Peyer's patch (tissue), 4 donors: ENCODE results near the gene ZNF557. TPM values are rescaled to one million over a fixed set of nuclear protein-coding genes. Genes with fewer than 3 reads are reported as not detected.
A peak's percentile ranks its signal among the peaks of the same experiment; 100 is the strongest.

Experiments
- DNase-seq, 3 donors: peaks; one replicate each; pipeline ENCODE4 v3.0.0-alpha.2; 2017 to 2019
- H3K27ac ChIP-seq, 4 donors: fragments of 200-600 bp; sonication (generic); one replicate each; pipeline ENCODE4 v1.5.1; 2016 to 2019
- H3K27me3 ChIP-seq, 2 donors: fragments of 200-600 bp; sonication (generic); one replicate each; pipeline ENCODE4 v1.5.1; 2019
- H3K36me3 ChIP-seq, 3 donors: fragments of 200-600 bp; sonication (generic); one replicate each; pipeline ENCODE4 v1.5.1; 2016 to 2019
- H3K4me1 ChIP-seq, 4 donors: fragments of 200-600 bp; sonication (generic); one replicate each; pipeline ENCODE4 v1.5.1; 2016 to 2019
- H3K4me3 ChIP-seq, 4 donors: fragments of 200-600 bp; sonication (generic); 1 replicate in 3 of 4; 2 replicates in 1 of 4; pipeline ENCODE4 v1.5.1; 2016 to 2019; ENCODE audit warnings: mild to moderate bottlenecking in 1 of 4
- H3K9me3 ChIP-seq, 4 donors: fragments of 200-600 bp; sonication (generic); one replicate each; pipeline ENCODE4 v1.5.1; 2016 to 2019; ENCODE audit warnings: mild to moderate bottlenecking in 1 of 4
- CTCF ChIP-seq, 6 experiments: fragments of 450-650 bp in 4 of 6; fragments of 200-600 bp in 2 of 6; sonication (generic) in 1 of 6; IDR thresholded peaks; one replicate each; pipeline ENCODE4 v1.5.1; 2017 to 2019; ENCODE audit warnings: antibody characterized with exemption in 6 of 6, mild to moderate bottlenecking in 3 of 6, moderate library complexity in 1 of 6
- POLR2A ChIP-seq, 2 donors: fragments of 450-650 bp; IDR thresholded peaks; one replicate each; pipeline ENCODE4 v1.5.1; 2017; ENCODE audit warnings: antibody characterized with exemption in 2 of 2, mild to moderate bottlenecking in 2 of 2, moderate library complexity in 2 of 2
- total RNA-seq, 4 donors: library from RNA; depleted of rRNA; stranded (reverse); fragments of >200 nt; gene quantifications; one replicate each; pipeline ENCODE4 v1.1.0, GENCODE V29; 2016

ZNF557 gene
- total RNA-seq, 4 donors from 2014 or later: 9.6 to 14.9 (median 12.1) TPM

GRCh38 chr19:7083076-7083956 lies 13.8 kb downstream of the ZNF557 start:
- no peak overlapping the region for H3K27ac ChIP-seq
- H3K9me3 ChIP-seq: peaks cover 0 to 99% (median 53%) of the 10 kb centered on the region in 4 donors
- DNase-seq: no peak
- H3K36me3 ChIP-seq: peaks cover 17 to 72% (median 32%) of the 10 kb centered on the region in 3 donors
- no peak overlapping the region for H3K4me3 ChIP-seq
- no peaks in the 10 kb centered on the region for H3K4me1 ChIP-seq
- no peaks in the 10 kb centered on the region for H3K27me3 ChIP-seq
- no peak for TF ChIP-seq CTCF (IDR thresholded peaks at IDR 0.05)
- TF ChIP-seq POLR2A (IDR thresholded peaks at IDR 0.05): no peak

GRCh38 chr19:7088999-7089398 lies 19.5 kb downstream of the ZNF557 start:
- no peak for DNase-seq
- Histone ChIP-seq H3K27me3 (no peaks in the 10 kb centered on the region), H3K4me3 (no peak overlapping the region), H3K4me1 (no peaks in the 10 kb centered on the region), H3K27ac (no peak overlapping the region), H3K9me3 (peaks cover 0 to 63% (median 31%) of the 10 kb centered on the region in 4 donors), H3K36me3 (peaks cover 0 to 17% (median 0%) of the 10 kb centered on the region in 3 donors)
- no peak for TF ChIP-seq CTCF (IDR thresholded peaks at IDR 0.05)
- no peak for TF ChIP-seq POLR2A (IDR thresholded peaks at IDR 0.05)

- TF ChIP-seq POLR2A (IDR thresholded peaks at IDR 0.05): no peak
- TF ChIP-seq CTCF (IDR thresholded peaks at IDR 0.05): no peak
- H3K9me3 ChIP-seq: peaks cover 0 to 14% (median 7%) of the 10 kb centered on the region in 4 donors
- no peak overlapping the region for H3K4me3 ChIP-seq
Measured at GRCh38 chr19:7098096-7098495, 28.6 kb downstream of the ZNF557 start.

GRCh38 chr19:7098701-7099596 lies 29.4 kb downstream of the ZNF557 start:
- no peaks in the 10 kb centered on the region for H3K36me3 ChIP-seq
- H3K4me3 ChIP-seq: peak overlapping the region; percentile 63 to 76 (median 65)
- peaks cover 0 to 12% (median 4%) of the 10 kb centered on the region in 4 donors for H3K9me3 ChIP-seq
- no peaks in the 10 kb centered on the region for H3K27me3 ChIP-seq
- TF ChIP-seq POLR2A (IDR thresholded peaks at IDR 0.05): peak; percentile 31 to 40
- peak in 1 of 6 experiments; percentile 2 for TF ChIP-seq CTCF (IDR thresholded peaks at IDR 0.05)
- peak; percentile 82 to 96 (median 95) for DNase-seq
- peak overlapping the region; percentile 81 to 96 (median 89) for H3K27ac ChIP-seq
- peaks cover 0 to 6% (median 0%) of the 10 kb centered on the region in 4 donors for H3K4me1 ChIP-seq

More at GRCh38 chr19:7098096-7098495, 28.6 kb downstream of the ZNF557 start:
- H3K4me1 ChIP-seq: peaks cover 0 to 6% (median 0%) of the 10 kb centered on the region in 4 donors
- no peak for DNase-seq
- H3K36me3 ChIP-seq: no peaks in the 10 kb centered on the region
- no peaks in the 10 kb centered on the region for H3K27me3 ChIP-seq
- H3K27ac ChIP-seq: no peak overlapping the region

GRCh38 chr19:7099597-7099921 lies 30.1 kb downstream of the ZNF557 start:
- H3K27ac ChIP-seq: peak overlapping the region; percentile 81 to 96 (median 89)
- TF ChIP-seq CTCF (IDR thresholded peaks at IDR 0.05) (no peak), POLR2A (IDR thresholded peaks at IDR 0.05) (no peak)
- no peaks in the 10 kb centered on the region for H3K36me3 ChIP-seq
- DNase-seq: no peak
- H3K4me1 ChIP-seq: peaks cover 0 to 6% (median 0%) of the 10 kb centered on the region in 4 donors
- no peaks in the 10 kb centered on the region for H3K27me3 ChIP-seq
- peak overlapping the region; percentile 63 to 76 (median 65) for H3K4me3 ChIP-seq
- peaks cover 0 to 8% (median 4%) of the 10 kb centered on the region in 4 donors for H3K9me3 ChIP-seq
